Fibroblast of lung (primary cell): ENCODE results near the gene PLEKHA4. TPM values are rescaled to one million over a fixed set of nuclear protein-coding genes. Genes with fewer than 3 reads are reported as not detected.

Source experiments
- DNase-seq, 2 donors: peaks; one replicate each; pipeline versions ENCODE4 v3.0.0 to v3.0.0-alpha.2; 2010; ENCODE audit warnings: low read depth in 2 of 2
- H2AFZ ChIP-seq: 2 replicates; pipeline ENCODE4 v1.5.1; 2012; ENCODE audit warnings: low read length, control low read depth, inconsistent platforms
- H3K27ac ChIP-seq: 2 replicates; pipeline ENCODE4 v1.5.1; 2011; ENCODE audit warnings: low read length, control low read depth; ENCODE audit not compliant: insufficient read depth
- H3K27me3 ChIP-seq: 2 replicates; pipeline ENCODE4 v1.5.1; 2011; ENCODE audit warnings: mild to moderate bottlenecking, low read length; ENCODE audit not compliant: control insufficient read depth, insufficient read depth
- H3K36me3 ChIP-seq: 2 replicates; pipeline ENCODE4 v1.5.1; 2011; ENCODE audit warnings: low read length; ENCODE audit not compliant: control insufficient read depth, insufficient read depth
- H3K4me1 ChIP-seq: 2 replicates; pipeline ENCODE4 v1.5.1; 2011; ENCODE audit warnings: low read length; ENCODE audit not compliant: control insufficient read depth, insufficient read depth; ENCODE audit errors: extremely low read depth
- H3K4me2 ChIP-seq: 2 replicates; pipeline ENCODE4 v1.5.1; 2011; ENCODE audit warnings: low read length, control low read depth; ENCODE audit not compliant: insufficient read depth; ENCODE audit errors: extremely low read depth
- H3K4me3 ChIP-seq, 4 experiments: fragments of 200-600 bp in 1 of 4; sonication (generic) in 1 of 4; replicated peaks in 1 of 4; 2 replicates each; pipeline ENCODE4 v1.5.1; 2011 to 2016; ENCODE audit warnings: low read length in 4 of 4, low read depth in 3 of 4, mild to moderate bottlenecking in 3 of 4, control low read depth in 2 of 4, inconsistent platforms in 1 of 4, mixed read lengths in 1 of 4; ENCODE audit not compliant: insufficient read depth in 1 of 4; ENCODE audit errors: control extremely low read depth in 1 of 4
- H3K79me2 ChIP-seq: 2 replicates; pipeline ENCODE4 v1.5.1; 2012; ENCODE audit warnings: mild to moderate bottlenecking, low read length, inconsistent platforms; ENCODE audit not compliant: control insufficient read depth, insufficient read depth
- H3K9ac ChIP-seq: 2 replicates; pipeline ENCODE4 v1.5.1; 2011; ENCODE audit warnings: mild to moderate bottlenecking, low read length, control low read depth; ENCODE audit not compliant: insufficient read depth
- H3K9me3 ChIP-seq: 2 replicates; pipeline ENCODE4 v1.5.1; 2012; ENCODE audit warnings: low read depth, low read length; ENCODE audit not compliant: control insufficient read depth, insufficient read depth
- H4K20me1 ChIP-seq: 2 replicates; pipeline ENCODE4 v1.5.1; 2011; ENCODE audit warnings: low read length; ENCODE audit not compliant: control insufficient read depth, insufficient read depth; ENCODE audit errors: extremely low read depth
- EZH2 ChIP-seq: IDR thresholded peaks from 2 replicates; pipeline ENCODE4 v1.5.1; 2012; ENCODE audit warnings: low read length, control low read depth, mild to moderate bottlenecking; ENCODE audit errors: missing control alignments
- polyA plus RNA-seq, 2 donors: library from polyadenylated mRNA; depleted of rRNA in 1 of 2; stranded (reverse) in 1 of 2; unstranded in 1 of 2; fragments of >200 nt; gene quantifications; 2 replicates each; pipeline ENCODE4 v1.2.1, GENCODE V29; 2011 to 2012; ENCODE audit warnings: missing spikeins in 1 of 2
- total RNA-seq: library from RNA; depleted of rRNA; stranded (reverse); fragments of >200 nt; gene quantifications from 2 replicates; pipeline ENCODE4 v1.2.1, GENCODE V29; 2014
- TF ChIP-seq, protein P1 (sequence below), 2 donors: IDR thresholded peaks in 1 of 2; conservative IDR thresholded peaks in 1 of 2; 1 replicate in 1 of 2; 2 replicates in 1 of 2; pipeline ENCODE4 v1.5.1; 2011 to 2012; ENCODE audit warnings: low read length in 2 of 2, control low read depth in 1 of 2, inconsistent platforms in 1 of 2, low read depth in 1 of 2, mild to moderate bottlenecking in 1 of 2

PLEKHA4 gene
- total and polyA plus RNA-seq, 2 donors (not counting 1 experiment from before 2014, with no cell fraction given), result 6.6 to 20.0 TPM

DNA sequence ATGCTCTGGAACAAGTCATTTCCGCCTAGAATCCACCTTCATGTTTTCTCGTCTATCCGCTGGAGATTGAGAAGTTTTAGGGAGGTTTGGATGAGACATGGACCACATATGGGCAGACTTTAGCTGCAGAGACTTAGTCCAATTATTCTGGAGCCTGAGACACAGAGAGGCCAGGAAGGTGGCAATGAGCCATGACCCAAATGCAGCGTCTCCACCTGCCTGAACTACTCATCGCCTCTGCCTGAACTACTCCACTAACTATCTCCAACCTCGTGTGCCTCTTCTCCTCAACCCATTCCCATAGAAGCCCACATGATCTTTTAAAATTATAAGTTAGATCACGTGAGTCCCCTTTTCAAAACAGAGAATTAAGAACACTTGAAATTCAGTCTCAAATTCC, 5.6 kb downstream of the PLEKHA4 start:
- H3K27me3 ChIP-seq, result no peaks in the 10 kb centered on the region
- H3K9ac ChIP-seq, result no peak overlapping the region
- H3K36me3 ChIP-seq, result peaks cover 25% of the 10 kb centered on the region
- peaks cover 19% of the 10 kb centered on the region for H3K79me2 ChIP-seq
- H4K20me1 ChIP-seq, result no peaks in the 10 kb centered on the region
- no peaks in the 10 kb centered on the region for H3K9me3 ChIP-seq
- DNase-seq, result no peak
- TF ChIP-seq EZH2, result no peak
- TF ChIP-seq, protein P1, sequence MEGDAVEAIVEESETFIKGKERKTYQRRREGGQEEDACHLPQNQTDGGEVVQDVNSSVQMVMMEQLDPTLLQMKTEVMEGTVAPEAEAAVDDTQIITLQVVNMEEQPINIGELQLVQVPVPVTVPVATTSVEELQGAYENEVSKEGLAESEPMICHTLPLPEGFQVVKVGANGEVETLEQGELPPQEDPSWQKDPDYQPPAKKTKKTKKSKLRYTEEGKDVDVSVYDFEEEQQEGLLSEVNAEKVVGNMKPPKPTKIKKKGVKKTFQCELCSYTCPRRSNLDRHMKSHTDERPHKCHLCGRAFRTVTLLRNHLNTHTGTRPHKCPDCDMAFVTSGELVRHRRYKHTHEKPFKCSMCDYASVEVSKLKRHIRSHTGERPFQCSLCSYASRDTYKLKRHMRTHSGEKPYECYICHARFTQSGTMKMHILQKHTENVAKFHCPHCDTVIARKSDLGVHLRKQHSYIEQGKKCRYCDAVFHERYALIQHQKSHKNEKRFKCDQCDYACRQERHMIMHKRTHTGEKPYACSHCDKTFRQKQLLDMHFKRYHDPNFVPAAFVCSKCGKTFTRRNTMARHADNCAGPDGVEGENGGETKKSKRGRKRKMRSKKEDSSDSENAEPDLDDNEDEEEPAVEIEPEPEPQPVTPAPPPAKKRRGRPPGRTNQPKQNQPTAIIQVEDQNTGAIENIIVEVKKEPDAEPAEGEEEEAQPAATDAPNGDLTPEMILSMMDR (conservative IDR thresholded peaks at IDR 0.05 in 1 of 2, IDR thresholded peaks at IDR 0.05 in 1 of 2; ENCODE audit: low read depth in 1 of 2, low read length in 2 of 2), result no peak
- H3K4me2 ChIP-seq, result no peak overlapping the region
- peaks cover 5% of the 10 kb centered on the region for H3K4me1 ChIP-seq
- no peak overlapping the region for H2AFZ ChIP-seq
- no peak overlapping the region for H3K27ac ChIP-seq
- no peak overlapping the region for H3K4me3 ChIP-seq

- Histone ChIP-seq H3K79me2 (peaks cover 8% of the 10 kb centered on the region), H3K4me1 (no peaks in the 10 kb centered on the region), H3K9me3 (no peaks in the 10 kb centered on the region), H3K9ac (no peak overlapping the region), H2AFZ (no peak overlapping the region), H3K27me3 (no peaks in the 10 kb centered on the region), H3K27ac (no peak overlapping the region), H3K4me2 (no peak overlapping the region), H3K4me3 (no peak overlapping the region), H4K20me1 (no peaks in the 10 kb centered on the region), H3K36me3 (peaks cover 25% of the 10 kb centered on the region)
- TF ChIP-seq, protein P1 (conservative IDR thresholded peaks at IDR 0.05 in 1 of 2, IDR thresholded peaks at IDR 0.05 in 1 of 2; ENCODE audit: low read depth in 1 of 2, low read length in 2 of 2), result no peak
- no peak for TF ChIP-seq EZH2
- DNase-seq, result no peak
Observed at GRCh38 chr19:48861313-48861712, 7.1 kb downstream of the PLEKHA4 start.

DNA sequence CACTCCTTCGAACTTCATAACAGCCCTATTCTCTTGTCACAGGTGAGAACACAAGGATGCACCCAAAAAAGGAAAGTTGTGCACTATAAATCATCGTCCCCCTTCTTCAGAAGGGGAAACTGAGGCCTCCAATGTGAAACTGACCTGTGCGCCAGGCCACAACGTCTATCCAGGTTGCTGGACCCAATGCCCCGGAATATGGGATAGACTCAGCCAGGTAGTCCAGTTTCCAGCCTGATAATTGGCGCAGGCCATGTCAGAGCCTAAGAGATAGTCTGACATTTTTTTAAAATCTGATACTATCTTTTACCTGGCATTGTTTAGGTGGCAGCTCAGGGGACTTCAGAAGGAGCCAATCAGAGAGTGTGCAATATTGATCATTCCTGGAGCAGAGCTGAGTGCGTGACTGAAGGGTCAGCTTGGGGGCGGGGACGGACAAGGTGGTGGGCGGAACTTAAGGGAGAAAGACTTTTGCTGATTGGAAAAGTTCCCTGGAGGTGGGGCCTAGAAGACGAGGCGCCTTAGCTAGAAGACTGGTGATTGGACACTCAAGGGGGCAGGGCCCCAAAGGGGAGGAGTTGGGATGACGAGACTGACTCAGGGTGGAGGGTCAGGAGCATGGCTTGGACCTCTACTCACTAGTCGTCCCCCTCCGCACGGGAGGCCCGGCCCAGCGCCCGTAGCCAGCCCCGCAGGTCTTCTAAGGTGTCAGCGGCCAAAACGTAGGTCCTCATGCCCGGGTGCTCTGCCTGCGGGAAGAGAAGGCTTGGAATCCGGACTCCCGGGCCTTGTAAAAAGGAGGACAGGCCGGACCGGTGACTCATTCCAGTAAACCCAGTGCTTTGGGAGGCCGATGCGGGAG, 8.5 kb downstream of the PLEKHA4 start:
- no peaks in the 10 kb centered on the region for H3K27me3 ChIP-seq
- no peak overlapping the region for H3K4me3 ChIP-seq
- H4K20me1 ChIP-seq, result no peaks in the 10 kb centered on the region
- no peak overlapping the region for H3K27ac ChIP-seq
- H3K9ac ChIP-seq, result no peak overlapping the region
- H3K79me2 ChIP-seq, result no peaks in the 10 kb centered on the region
- no peaks in the 10 kb centered on the region for H3K4me1 ChIP-seq
- H3K36me3 ChIP-seq, result peaks cover 20% of the 10 kb centered on the region
- no peak overlapping the region for H2AFZ ChIP-seq
- TF ChIP-seq EZH2, result no peak
- no peaks in the 10 kb centered on the region for H3K9me3 ChIP-seq
- DNase-seq, result no peak
- H3K4me2 ChIP-seq, result no peak overlapping the region
